ENCODE results near the gene SLC22A23.

Gene SLC22A23

DNA sequence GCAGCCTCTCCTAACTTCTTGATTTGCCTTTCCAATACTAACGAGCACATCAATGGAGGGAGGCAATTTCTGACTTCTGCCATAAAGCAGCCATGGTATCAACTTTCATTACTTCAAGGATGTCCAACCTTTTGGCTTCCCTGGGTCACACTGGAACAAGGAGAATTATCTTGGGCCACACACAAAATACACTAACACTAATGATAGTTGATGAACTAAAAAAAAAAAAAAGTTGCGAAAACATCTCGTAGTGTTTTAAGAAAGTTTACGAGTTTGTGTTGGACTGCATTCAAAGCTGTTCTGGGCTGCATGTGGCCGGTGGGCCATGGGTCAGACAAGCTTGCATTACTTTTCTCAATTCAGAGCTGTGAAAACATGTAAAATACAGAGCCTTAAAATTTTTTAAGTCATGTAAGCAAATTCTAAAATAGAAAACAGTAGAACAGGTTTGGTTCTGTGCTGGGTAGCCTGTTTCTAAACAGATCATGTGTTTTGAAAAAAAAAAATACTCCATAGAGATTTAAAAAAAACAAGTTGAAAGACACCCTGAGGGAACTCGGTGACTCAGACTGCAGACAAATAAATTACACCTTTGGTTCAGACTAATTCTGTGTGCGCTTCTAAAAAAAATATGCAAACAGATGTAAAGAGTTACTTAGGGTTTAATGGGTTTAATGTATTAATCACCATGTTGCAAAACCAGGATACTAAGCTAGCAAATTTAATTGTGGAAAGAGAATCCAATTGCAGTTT lies 43.6 kb upstream of the SLC22A23 start:
- ChIA-PET CTCF (interaction anchor here (0.6 to 1.5 kb wide), 7 partner anchors 11 to 242 kb away, joined by 3 to 16 read pairs (median 5); no protein-coding TSS in a partner anchor), POLR2A (no interaction called here)
- Histone ChIP-seq H3K4me3 (ENCODE audit: low read depth, low read length) (no peak overlapping the region), H3K36me3 (ENCODE audit: control insufficient read depth in 2 of 2, insufficient read depth in 1 of 2, low read length in 2 of 2) (no peaks in the 10 kb centered on the region), H3K27ac (ENCODE audit: extremely low read depth, low read depth, low read length) (peak overlapping the region; percentile 83), H3K9me3 (ENCODE audit: control insufficient read depth, insufficient read depth, low read depth, low read length) (no peaks in the 10 kb centered on the region), H3K4me1 (ENCODE audit: control insufficient read depth, insufficient read depth, low read length) (peaks cover 22% of the 10 kb centered on the region)
- TF ChIP-seq REPIN1 (tag by site-specific recombination; IDR thresholded peaks at IDR 0.05; ENCODE audit: low read depth) (peak; percentile 18; the same call in 1 of the 2 replicates), KLF16 (tag by site-specific recombination; IDR thresholded peaks at IDR 0.05) (no peak), KLF10 (tag by site-specific recombination; IDR thresholded peaks at IDR 0.05) (0 out of 2 replicates have a peak, but pooled peaks have one; percentile 51), ZNF48 (tag by site-specific recombination; IDR thresholded peaks at IDR 0.05) (no peak), RBAK (tag by site-specific recombination; IDR thresholded peaks at IDR 0.05) (no peak), ZNF221 (tag by site-specific recombination; IDR thresholded peaks at IDR 0.05; ENCODE audit: borderline replicate concordance) (no peak), ZNF544 (tag by site-specific recombination; IDR thresholded peaks at IDR 0.05) (no peak), OSR2 (tag by site-specific recombination; IDR thresholded peaks at IDR 0.05) (peak; percentile 66; the same call in 1 of the 2 replicates), ZIC2 (tag by site-specific recombination; IDR thresholded peaks at IDR 0.05) (no peak), OVOL3 (tag by site-specific recombination; IDR thresholded peaks at IDR 0.05) (peak; percentile 52; the same call in 1 of the 2 replicates), ZFHX2 (tag by site-specific recombination; conservative IDR thresholded peaks at IDR 0.05) (no peak), TCF7L2 (IDR thresholded peaks at IDR 0.05; ENCODE audit: borderline replicate concordance, low read depth, low read length) (peak; percentile 63; the same call in 1 of the 2 replicates), TRIM28 (IDR thresholded peaks at IDR 0.05; ENCODE audit: borderline replicate concordance, low read length) (peak; percentile 59; the same call in 1 of the 2 replicates), ZNF354C (tag by site-specific recombination; IDR thresholded peaks at IDR 0.05; ENCODE audit: borderline replicate concordance, low read depth) (no peak), ZNF521 (tag by site-specific recombination; IDR thresholded peaks at IDR 0.05) (no peak), ZNF621 (tag by site-specific recombination; IDR thresholded peaks at IDR 0.05) (no peak), ZNF561 (tag by site-specific recombination; IDR thresholded peaks at IDR 0.05; ENCODE audit: borderline replicate concordance) (peak; percentile 54; the same call in 1 of the 2 replicates), ZNF777 (tag by site-specific recombination; IDR thresholded peaks at IDR 0.05; ENCODE audit: borderline replicate concordance) (no peak), GLI4 (tag by site-specific recombination; IDR thresholded peaks at IDR 0.05) (no peak), ZNF433 (tag by site-specific recombination; IDR thresholded peaks at IDR 0.05; ENCODE audit: low read depth) (no peak), ZNF24 (tag by site-specific recombination; IDR thresholded peaks at IDR 0.05) (no peak; the same call in 1 of the 2 replicates), ZNF707 (tag by site-specific recombination; IDR thresholded peaks at IDR 0.05) (no peak), ZNF626 (tag by site-specific recombination; IDR thresholded peaks at IDR 0.05) (no peak), ZNF175 (tag by site-specific recombination; IDR thresholded peaks at IDR 0.05) (no peak), ZNF174 (tag by site-specific recombination; IDR thresholded peaks at IDR 0.05) (no peak), MEIS1 (CRISPR knock-in tag; IDR thresholded peaks at IDR 0.05; ENCODE audit: borderline replicate concordance) (no peak), ZNF514 (tag by site-specific recombination; IDR thresholded peaks at IDR 0.05) (no peak), ZNF23 (tag by site-specific recombination; IDR thresholded peaks at IDR 0.05; ENCODE audit: borderline replicate concordance) (no peak), ZBTB49 (tag by site-specific recombination; IDR thresholded peaks at IDR 0.05; ENCODE audit: low read depth) (no peak)
- TF ChIP-seq, protein P1, sequence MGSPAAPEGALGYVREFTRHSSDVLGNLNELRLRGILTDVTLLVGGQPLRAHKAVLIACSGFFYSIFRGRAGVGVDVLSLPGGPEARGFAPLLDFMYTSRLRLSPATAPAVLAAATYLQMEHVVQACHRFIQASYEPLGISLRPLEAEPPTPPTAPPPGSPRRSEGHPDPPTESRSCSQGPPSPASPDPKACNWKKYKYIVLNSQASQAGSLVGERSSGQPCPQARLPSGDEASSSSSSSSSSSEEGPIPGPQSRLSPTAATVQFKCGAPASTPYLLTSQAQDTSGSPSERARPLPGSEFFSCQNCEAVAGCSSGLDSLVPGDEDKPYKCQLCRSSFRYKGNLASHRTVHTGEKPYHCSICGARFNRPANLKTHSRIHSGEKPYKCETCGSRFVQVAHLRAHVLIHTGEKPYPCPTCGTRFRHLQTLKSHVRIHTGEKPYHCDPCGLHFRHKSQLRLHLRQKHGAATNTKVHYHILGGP (tag by site-specific recombination; IDR thresholded peaks at IDR 0.05), result no peak
- TF ChIP-seq, protein P2, sequence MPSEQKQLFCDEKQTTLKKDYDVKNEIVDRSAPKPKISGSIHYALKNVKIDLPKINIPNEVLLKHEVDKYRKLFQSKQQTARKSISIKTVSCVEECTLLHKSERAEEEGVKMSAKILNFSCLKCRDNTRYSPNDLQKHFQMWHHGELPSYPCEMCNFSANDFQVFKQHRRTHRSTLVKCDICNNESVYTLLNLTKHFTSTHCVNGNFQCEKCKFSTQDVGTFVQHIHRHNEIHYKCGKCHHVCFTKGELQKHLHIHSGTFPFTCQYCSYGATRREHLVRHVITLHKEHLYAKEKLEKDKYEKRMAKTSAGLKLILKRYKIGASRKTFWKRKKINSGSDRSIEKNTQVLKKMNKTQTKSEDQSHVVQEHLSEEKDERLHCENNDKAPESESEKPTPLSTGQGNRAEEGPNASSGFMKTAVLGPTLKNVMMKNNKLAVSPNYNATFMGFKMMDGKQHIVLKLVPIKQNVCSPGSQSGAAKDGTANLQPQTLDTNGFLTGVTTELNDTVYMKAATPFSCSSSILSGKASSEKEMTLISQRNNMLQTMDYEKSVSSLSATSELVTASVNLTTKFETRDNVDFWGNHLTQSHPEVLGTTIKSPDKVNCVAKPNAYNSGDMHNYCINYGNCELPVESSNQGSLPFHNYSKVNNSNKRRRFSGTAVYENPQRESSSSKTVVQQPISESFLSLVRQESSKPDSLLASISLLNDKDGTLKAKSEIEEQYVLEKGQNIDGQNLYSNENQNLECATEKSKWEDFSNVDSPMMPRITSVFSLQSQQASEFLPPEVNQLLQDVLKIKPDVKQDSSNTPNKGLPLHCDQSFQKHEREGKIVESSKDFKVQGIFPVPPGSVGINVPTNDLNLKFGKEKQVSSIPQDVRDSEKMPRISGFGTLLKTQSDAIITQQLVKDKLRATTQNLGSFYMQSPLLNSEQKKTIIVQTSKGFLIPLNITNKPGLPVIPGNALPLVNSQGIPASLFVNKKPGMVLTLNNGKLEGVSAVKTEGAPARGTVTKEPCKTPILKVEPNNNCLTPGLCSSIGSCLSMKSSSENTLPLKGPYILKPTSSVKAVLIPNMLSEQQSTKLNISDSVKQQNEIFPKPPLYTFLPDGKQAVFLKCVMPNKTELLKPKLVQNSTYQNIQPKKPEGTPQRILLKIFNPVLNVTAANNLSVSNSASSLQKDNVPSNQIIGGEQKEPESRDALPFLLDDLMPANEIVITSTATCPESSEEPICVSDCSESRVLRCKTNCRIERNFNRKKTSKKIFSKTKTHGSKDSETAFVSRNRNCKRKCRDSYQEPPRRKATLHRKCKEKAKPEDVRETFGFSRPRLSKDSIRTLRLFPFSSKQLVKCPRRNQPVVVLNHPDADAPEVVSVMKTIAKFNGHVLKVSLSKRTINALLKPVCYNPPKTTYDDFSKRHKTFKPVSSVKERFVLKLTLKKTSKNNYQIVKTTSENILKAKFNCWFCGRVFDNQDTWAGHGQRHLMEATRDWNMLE (tag by site-specific recombination; conservative IDR thresholded peaks at IDR 0.05; ENCODE audit: low read depth), result no peak
